ENCODE data around the gene CDIP1. TPM values are rescaled to one million over a fixed set of nuclear protein-coding genes. Genes with fewer than 3 reads are reported as not detected.

The CDIP1 gene
- total and polyA plus RNA-seq, 2 experiments from 2014 or later, result 39.2 to 57.6 TPM

- TF ChIP-seq, protein P1, sequence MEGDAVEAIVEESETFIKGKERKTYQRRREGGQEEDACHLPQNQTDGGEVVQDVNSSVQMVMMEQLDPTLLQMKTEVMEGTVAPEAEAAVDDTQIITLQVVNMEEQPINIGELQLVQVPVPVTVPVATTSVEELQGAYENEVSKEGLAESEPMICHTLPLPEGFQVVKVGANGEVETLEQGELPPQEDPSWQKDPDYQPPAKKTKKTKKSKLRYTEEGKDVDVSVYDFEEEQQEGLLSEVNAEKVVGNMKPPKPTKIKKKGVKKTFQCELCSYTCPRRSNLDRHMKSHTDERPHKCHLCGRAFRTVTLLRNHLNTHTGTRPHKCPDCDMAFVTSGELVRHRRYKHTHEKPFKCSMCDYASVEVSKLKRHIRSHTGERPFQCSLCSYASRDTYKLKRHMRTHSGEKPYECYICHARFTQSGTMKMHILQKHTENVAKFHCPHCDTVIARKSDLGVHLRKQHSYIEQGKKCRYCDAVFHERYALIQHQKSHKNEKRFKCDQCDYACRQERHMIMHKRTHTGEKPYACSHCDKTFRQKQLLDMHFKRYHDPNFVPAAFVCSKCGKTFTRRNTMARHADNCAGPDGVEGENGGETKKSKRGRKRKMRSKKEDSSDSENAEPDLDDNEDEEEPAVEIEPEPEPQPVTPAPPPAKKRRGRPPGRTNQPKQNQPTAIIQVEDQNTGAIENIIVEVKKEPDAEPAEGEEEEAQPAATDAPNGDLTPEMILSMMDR (conservative IDR thresholded peaks at IDR 0.05; ENCODE audit: low read depth in 2 of 2), result no peak
- TF ChIP-seq JUNB (IDR thresholded peaks at IDR 0.05; ENCODE audit: unreplicated experiment), result no peak
- no peak for TF ChIP-seq EZH2phosphoT487 (IDR thresholded peaks at IDR 0.05; ENCODE audit: unreplicated experiment)
- TF ChIP-seq, protein P2, sequence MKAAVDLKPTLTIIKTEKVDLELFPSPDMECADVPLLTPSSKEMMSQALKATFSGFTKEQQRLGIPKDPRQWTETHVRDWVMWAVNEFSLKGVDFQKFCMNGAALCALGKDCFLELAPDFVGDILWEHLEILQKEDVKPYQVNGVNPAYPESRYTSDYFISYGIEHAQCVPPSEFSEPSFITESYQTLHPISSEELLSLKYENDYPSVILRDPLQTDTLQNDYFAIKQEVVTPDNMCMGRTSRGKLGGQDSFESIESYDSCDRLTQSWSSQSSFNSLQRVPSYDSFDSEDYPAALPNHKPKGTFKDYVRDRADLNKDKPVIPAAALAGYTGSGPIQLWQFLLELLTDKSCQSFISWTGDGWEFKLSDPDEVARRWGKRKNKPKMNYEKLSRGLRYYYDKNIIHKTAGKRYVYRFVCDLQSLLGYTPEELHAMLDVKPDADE (IDR thresholded peaks at IDR 0.05), result no peak
- no peak for TF ChIP-seq ZNF331 (CRISPR knock-in tag; IDR thresholded peaks at IDR 0.05; ENCODE audit: low read depth)
These were observed 2.0 kb downstream of the CDIP1 start (continued) for GRCh38 chr16:4536391-4537106.

DNA sequence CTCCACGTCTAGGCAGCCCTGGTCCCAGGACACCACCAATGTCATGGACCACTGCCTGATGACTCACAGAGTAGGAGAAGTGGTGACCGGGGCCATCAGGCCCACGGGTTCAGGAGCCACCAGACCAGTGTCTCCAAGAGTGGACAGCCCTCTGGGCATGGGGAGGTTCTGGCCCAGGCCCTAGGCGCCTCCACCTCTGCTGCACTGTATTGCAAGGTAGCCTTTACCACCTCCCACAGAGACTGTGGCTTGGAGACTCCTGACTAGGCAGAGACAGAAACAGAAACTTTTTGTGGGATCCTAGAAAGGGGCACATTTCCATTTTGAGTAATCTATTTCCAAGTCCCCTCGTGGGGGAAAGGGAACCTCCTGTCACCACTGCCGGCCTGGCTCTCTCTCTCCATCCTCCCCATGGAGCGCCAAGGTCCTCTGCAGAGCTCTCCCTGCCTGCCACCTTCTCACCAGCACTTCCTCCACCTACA is 2.9 kb downstream of the CDIP1 start:
- TF ChIP-seq, protein P2 (IDR thresholded peaks at IDR 0.05), result no peak
- TF ChIP-seq NANOG (IDR thresholded peaks at IDR 0.05; ENCODE audit: borderline replicate concordance) (no peak), POLR2AphosphoS5 (IDR thresholded peaks at IDR 0.05; ENCODE audit: low read depth) (no peak), CREB1 (CRISPR knock-in tag; IDR thresholded peaks at IDR 0.05; ENCODE audit: low read depth) (no peak), ZNF114 (CRISPR knock-in tag; IDR thresholded peaks at IDR 0.05) (no peak), ZNF462 (CRISPR knock-in tag; IDR thresholded peaks at IDR 0.05) (no peak)
- Mint-ChIP-seq H3K27me3 (ENCODE audit: insufficient read depth, low read depth, poor library complexity) (peaks cover 38% of the 10 kb centered on the region), H3K4me1 (peaks cover 28% of the 10 kb centered on the region), H3K4me3 (no peak overlapping the region; the same call in 2 of the 3 replicates), H3K36me3 (ENCODE audit: low read depth) (peaks cover 55% of the 10 kb centered on the region), H3K9me3 (peaks cover 20% of the 10 kb centered on the region), H3K27ac (no peak overlapping the region; the same call in 1 of the 2 replicates)
- Histone ChIP-seq H3K4me3 (no peak overlapping the region), H3K79me2 (replicated peaks; ENCODE audit: insufficient read depth) (peaks cover 53% of the 10 kb centered on the region), H4K20me1 (replicated peaks; ENCODE audit: insufficient read depth) (peaks cover 13% of the 10 kb centered on the region), H3K27ac (ENCODE audit: low read depth) (no peak overlapping the region), H3K4me2 (no peak overlapping the region), H3K36me3 (ENCODE audit: insufficient read depth) (peaks cover 5% of the 10 kb centered on the region), H3K9me2 (ENCODE audit: insufficient read depth) (peaks cover 4% of the 10 kb centered on the region; the same call in 1 of the 2 replicates), H3K27me3 (ENCODE audit: insufficient read depth) (peaks cover 16% of the 10 kb centered on the region), H2AFZ (no peak overlapping the region), H3K4me1 (ENCODE audit: insufficient read depth) (peaks cover 13% of the 10 kb centered on the region; the same call in 1 of the 2 replicates), H3F3A (replicated peaks; ENCODE audit: low read depth) (peaks cover 21% of the 10 kb centered on the region)
- DNase-seq (ENCODE audit: low spot score) (no peak), ATAC-seq (no peak)
